ENCODE results near the gene FMNL2.

DNA sequence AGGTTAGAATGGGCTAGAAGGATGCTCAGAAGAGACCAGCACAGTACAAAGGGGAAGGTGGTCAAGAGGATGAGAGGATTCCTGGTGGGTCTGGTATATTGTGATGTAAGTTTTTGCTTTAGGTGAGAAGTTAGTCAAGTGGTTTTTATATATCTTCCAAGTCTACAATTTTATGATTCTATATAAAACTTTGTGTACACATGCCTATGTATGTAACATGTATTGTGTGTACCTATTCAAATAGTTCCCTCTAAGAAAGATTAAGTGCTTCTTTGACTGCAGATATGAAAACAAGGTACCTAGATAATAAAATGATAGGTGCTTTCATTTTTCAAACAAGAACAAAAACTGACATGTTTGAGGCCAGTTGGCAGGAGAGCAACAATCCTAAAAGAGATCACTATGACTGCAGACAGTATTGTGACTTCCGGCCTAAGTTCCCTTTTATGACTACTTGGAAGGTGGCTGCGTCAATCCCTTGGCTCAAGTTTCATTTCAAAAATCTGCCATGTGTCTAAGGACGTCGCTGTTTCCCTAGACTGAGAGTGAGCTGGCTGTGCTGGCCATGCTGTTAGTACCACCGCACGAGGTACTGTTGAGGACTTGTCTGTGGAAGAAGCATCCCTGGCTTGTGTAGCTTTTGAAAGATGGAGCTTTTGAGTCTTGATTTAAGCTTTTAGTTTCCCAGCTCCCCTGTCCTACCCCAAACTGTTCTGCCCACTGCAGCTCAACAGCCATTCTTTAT lies 259.2 kb downstream of the FMNL2 start:
- no peak for TF ChIP-seq TOX (CRISPR knock-in tag; IDR thresholded peaks at IDR 0.05; ENCODE audit: borderline replicate concordance)
- TF ChIP-seq, protein P1, sequence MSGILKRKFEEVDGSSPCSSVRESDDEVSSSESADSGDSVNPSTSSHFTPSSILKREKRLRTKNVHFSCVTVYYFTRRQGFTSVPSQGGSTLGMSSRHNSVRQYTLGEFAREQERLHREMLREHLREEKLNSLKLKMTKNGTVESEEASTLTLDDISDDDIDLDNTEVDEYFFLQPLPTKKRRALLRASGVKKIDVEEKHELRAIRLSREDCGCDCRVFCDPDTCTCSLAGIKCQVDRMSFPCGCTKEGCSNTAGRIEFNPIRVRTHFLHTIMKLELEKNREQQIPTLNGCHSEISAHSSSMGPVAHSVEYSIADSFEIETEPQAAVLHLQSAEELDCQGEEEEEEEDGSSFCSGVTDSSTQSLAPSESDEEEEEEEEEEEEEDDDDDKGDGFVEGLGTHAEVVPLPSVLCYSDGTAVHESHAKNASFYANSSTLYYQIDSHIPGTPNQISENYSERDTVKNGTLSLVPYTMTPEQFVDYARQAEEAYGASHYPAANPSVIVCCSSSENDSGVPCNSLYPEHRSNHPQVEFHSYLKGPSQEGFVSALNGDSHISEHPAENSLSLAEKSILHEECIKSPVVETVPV (CRISPR knock-in tag; IDR thresholded peaks at IDR 0.05), result no peak
- no peak for TF ChIP-seq ESRRG (CRISPR knock-in tag; IDR thresholded peaks at IDR 0.05)
- TF ChIP-seq ZNF70 (CRISPR knock-in tag; IDR thresholded peaks at IDR 0.05), result no peak
- TF ChIP-seq, protein P2, sequence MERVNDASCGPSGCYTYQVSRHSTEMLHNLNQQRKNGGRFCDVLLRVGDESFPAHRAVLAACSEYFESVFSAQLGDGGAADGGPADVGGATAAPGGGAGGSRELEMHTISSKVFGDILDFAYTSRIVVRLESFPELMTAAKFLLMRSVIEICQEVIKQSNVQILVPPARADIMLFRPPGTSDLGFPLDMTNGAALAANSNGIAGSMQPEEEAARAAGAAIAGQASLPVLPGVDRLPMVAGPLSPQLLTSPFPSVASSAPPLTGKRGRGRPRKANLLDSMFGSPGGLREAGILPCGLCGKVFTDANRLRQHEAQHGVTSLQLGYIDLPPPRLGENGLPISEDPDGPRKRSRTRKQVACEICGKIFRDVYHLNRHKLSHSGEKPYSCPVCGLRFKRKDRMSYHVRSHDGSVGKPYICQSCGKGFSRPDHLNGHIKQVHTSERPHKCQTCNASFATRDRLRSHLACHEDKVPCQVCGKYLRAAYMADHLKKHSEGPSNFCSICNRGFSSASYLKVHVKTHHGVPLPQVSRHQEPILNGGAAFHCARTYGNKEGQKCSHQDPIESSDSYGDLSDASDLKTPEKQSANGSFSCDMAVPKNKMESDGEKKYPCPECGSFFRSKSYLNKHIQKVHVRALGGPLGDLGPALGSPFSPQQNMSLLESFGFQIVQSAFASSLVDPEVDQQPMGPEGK (CRISPR knock-in tag; IDR thresholded peaks at IDR 0.05; ENCODE audit: borderline replicate concordance), result no peak
